ENCODE data around the gene RNF6.

GRCh38 chr13:26168237-26168814 is 53.8 kb downstream of the RNF6 start:
- TF ChIP-seq, protein P1, sequence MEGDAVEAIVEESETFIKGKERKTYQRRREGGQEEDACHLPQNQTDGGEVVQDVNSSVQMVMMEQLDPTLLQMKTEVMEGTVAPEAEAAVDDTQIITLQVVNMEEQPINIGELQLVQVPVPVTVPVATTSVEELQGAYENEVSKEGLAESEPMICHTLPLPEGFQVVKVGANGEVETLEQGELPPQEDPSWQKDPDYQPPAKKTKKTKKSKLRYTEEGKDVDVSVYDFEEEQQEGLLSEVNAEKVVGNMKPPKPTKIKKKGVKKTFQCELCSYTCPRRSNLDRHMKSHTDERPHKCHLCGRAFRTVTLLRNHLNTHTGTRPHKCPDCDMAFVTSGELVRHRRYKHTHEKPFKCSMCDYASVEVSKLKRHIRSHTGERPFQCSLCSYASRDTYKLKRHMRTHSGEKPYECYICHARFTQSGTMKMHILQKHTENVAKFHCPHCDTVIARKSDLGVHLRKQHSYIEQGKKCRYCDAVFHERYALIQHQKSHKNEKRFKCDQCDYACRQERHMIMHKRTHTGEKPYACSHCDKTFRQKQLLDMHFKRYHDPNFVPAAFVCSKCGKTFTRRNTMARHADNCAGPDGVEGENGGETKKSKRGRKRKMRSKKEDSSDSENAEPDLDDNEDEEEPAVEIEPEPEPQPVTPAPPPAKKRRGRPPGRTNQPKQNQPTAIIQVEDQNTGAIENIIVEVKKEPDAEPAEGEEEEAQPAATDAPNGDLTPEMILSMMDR (IDR thresholded peaks at IDR 0.05) = no peak
- TF ChIP-seq EP300 (IDR thresholded peaks at IDR 0.05) = no peak

Measured in esophagus muscularis mucosa (tissue), 3 donors.